Subcutaneous adipose tissue (tissue), 4 donors: ENCODE measurements around the gene SDC4. TPM values are rescaled to one million over a fixed set of nuclear protein-coding genes. Genes with fewer than 3 reads are reported as not detected.

ENCODE experiments used
- CTCF ChIP-seq: fragments of 450-650 bp; IDR thresholded peaks from one replicate; pipeline ENCODE4 v1.5.1; 2016; ENCODE audit warnings: low read depth, mild to moderate bottlenecking, control low read depth, antibody characterized with exemption, moderate library complexity
- total RNA-seq, 4 donors: library from RNA; depleted of rRNA; stranded (reverse); fragments of >200 nt; gene quantifications; one replicate each; pipeline ENCODE4 v1.1.0, GENCODE V29; 2016

The SDC4 gene
- total RNA-seq, 4 donors from 2014 or later, result 37.4 to 65.4 (median 40.9) TPM

GRCh38 chr20:45320948-45321595, 27.2 kb downstream of the SDC4 start:
- no peak for TF ChIP-seq CTCF

- TF ChIP-seq CTCF, result no peak
Observed at GRCh38 chr20:45318948-45319347, 29.3 kb downstream of the SDC4 start.

- no peak for TF ChIP-seq CTCF
Observed at GRCh38 chr20:45318386-45318939, 29.8 kb downstream of the SDC4 start.

GRCh38 chr20:45317826-45318225, 30.4 kb downstream of the SDC4 start:
- TF ChIP-seq CTCF, result no peak

- no peak for TF ChIP-seq CTCF
Observed at GRCh38 chr20:45316150-45317080, 31.8 kb downstream of the SDC4 start.

GRCh38 chr20:45315672-45316071, 32.6 kb downstream of the SDC4 start:
- no peak for TF ChIP-seq CTCF

GRCh38 chr20:45313943-45314342, 34.3 kb downstream of the SDC4 start:
- TF ChIP-seq CTCF, result no peak
